Tibial nerve (tissue), 4 donors: ENCODE results near the gene DPP4. TPM values are rescaled to one million over a fixed set of nuclear protein-coding genes. Genes with fewer than 3 reads are reported as not detected.

Experiments used
- DNase-seq, 2 donors: peaks; one replicate each; pipeline ENCODE4 v3.0.0-alpha.2; 2019; ENCODE audit warnings: low spot score in 2 of 2
- H3K27ac ChIP-seq, 4 donors: fragments of 200-600 bp; sonication (generic) in 3 of 4; one replicate each; pipeline ENCODE4 v1.5.1; 2017 to 2019; ENCODE audit warnings: mild to moderate bottlenecking in 1 of 4
- H3K27me3 ChIP-seq, 2 donors: fragments of 200-600 bp; sonication (generic) in 1 of 2; one replicate each; pipeline versions ENCODE4 v1.5.1 to v1.6.0; 2017 to 2019
- H3K36me3 ChIP-seq, 3 donors: fragments of 200-600 bp; sonication (generic); one replicate each; pipeline ENCODE4 v1.5.1; 2018 to 2019
- H3K4me1 ChIP-seq, 4 donors: fragments of 200-600 bp; sonication (generic) in 3 of 4; one replicate each; pipeline ENCODE4 v1.5.1; 2017 to 2019
- H3K4me3 ChIP-seq, 4 donors: fragments of 200-600 bp; sonication (generic) in 3 of 4; one replicate each; pipeline ENCODE4 v1.5.1; 2017 to 2019; ENCODE audit warnings: mild to moderate bottlenecking in 1 of 4, moderate library complexity in 1 of 4
- H3K9me3 ChIP-seq, 4 donors: fragments of 200-600 bp; sonication (generic) in 3 of 4; one replicate each; pipeline ENCODE4 v1.5.1; 2017 to 2019
- EP300 ChIP-seq, 2 donors: sonication (generic); formaldehyde crosslinking; IDR thresholded peaks; one replicate each; pipeline ENCODE4 v1.6.1; 2017; ENCODE audit warnings: antibody characterized with exemption in 2 of 2, mild to moderate bottlenecking in 1 of 2
- POLR2A ChIP-seq, 2 donors: fragments of 450-650 bp; IDR thresholded peaks; one replicate each; pipeline ENCODE4 v1.6.1; 2017; ENCODE audit warnings: antibody characterized with exemption in 2 of 2, mild to moderate bottlenecking in 2 of 2, moderate library complexity in 2 of 2
- WGBS, 2 donors: methylation state at CpG; one replicate each; pipeline ENCODE4 v1.1.5; 2018; 5-methylcytosine and 5-hydroxymethylcytosine counted together
- total RNA-seq, 4 donors: library from RNA; depleted of rRNA; stranded (reverse); fragments of >200 nt; gene quantifications; one replicate each; pipeline ENCODE4 v1.1.0, GENCODE V29; 2016
- TF ChIP-seq, protein P1 (sequence below), 5 experiments: fragments of 200-600 bp in 3 of 5; fragments of 450-650 bp in 2 of 5; sonication (generic) in 3 of 5; IDR thresholded peaks; one replicate each; pipeline ENCODE4 v1.5.1; 2016 to 2019; ENCODE audit warnings: antibody characterized with exemption in 5 of 5, mild to moderate bottlenecking in 3 of 5, moderate library complexity in 2 of 5

Gene DPP4
- total RNA-seq, 4 donors from 2014 or later, result 5.2 to 22.8 (median 17.3) TPM

DNA sequence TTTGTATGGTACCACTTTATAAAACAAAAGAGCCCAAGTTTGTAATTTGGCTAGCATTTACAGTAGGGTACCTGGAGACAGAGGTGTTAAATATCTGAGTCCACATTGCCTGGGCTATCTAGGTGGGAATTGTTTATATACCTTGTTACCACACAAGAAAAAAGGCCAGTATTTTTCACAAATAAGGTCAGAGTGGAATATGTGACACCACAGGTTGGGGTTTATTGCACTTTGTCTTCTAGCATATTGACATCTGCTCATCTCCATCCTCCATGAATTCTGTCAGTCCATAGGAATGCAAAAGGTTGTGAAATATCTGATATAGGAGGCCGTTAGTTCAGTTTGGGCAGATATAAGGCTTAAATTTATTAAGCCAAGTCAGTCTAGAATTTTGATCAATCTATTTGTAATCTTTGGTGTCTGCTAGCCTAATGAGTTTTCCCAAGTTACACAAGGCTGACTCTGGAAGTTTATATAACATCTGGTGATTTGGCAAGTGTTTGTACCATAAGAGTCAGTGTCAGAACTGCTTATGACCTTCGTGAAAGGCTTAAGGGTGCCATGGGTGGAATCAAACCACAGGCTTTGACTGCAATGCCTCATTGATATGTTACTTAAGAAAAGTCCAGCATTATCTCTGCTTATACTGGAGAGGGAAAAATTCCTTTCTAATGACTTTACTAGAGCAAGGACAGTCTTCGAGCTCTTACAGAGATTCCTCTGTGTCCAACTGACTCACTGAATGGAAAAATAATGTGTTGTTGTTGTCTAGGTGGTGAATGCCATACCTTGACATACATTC is 11.3 kb upstream of the DPP4 start:
- Histone ChIP-seq H3K36me3 (no peaks in the 10 kb centered on the region), H3K27me3 (no peaks in the 10 kb centered on the region), H3K4me3 (no peak overlapping the region), H3K27ac (peak overlapping the region in 1 of 4 donors; percentile 8), H3K9me3 (no peaks in the 10 kb centered on the region), H3K4me1 (no peaks in the 10 kb centered on the region)
- DNase-seq, result no peak
- TF ChIP-seq EP300 (IDR thresholded peaks at IDR 0.05) (no peak), POLR2A (IDR thresholded peaks at IDR 0.05) (no peak)
- TF ChIP-seq, protein P1, sequence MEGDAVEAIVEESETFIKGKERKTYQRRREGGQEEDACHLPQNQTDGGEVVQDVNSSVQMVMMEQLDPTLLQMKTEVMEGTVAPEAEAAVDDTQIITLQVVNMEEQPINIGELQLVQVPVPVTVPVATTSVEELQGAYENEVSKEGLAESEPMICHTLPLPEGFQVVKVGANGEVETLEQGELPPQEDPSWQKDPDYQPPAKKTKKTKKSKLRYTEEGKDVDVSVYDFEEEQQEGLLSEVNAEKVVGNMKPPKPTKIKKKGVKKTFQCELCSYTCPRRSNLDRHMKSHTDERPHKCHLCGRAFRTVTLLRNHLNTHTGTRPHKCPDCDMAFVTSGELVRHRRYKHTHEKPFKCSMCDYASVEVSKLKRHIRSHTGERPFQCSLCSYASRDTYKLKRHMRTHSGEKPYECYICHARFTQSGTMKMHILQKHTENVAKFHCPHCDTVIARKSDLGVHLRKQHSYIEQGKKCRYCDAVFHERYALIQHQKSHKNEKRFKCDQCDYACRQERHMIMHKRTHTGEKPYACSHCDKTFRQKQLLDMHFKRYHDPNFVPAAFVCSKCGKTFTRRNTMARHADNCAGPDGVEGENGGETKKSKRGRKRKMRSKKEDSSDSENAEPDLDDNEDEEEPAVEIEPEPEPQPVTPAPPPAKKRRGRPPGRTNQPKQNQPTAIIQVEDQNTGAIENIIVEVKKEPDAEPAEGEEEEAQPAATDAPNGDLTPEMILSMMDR (IDR thresholded peaks at IDR 0.05), result no peak
- WGBS, 2 donors, result 67% methylated on average over 3 of the region's 3 CpGs

DNA sequence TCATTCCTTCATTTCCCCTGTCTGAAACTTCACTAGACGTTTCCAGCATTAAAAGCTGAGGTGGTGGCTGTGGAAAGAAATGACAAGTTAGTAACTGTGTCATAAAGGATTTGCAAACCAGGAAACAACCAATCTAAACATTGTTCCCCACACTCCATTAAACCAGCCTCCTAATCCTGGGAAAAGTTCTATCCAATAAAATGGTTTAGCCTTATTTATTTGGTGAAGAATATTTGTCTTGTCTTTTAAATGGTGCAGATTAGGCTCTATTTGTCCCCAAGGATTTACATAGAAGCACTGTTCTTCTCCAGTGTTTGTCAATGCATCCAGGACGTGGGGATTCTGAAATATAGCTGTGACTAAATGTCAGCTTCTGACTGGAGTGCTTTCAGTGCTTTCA is 10.5 kb upstream of the DPP4 start:
- TF ChIP-seq, protein P1 (IDR thresholded peaks at IDR 0.05), result no peak
- TF ChIP-seq POLR2A (IDR thresholded peaks at IDR 0.05), result no peak
- TF ChIP-seq EP300 (IDR thresholded peaks at IDR 0.05), result no peak
- Histone ChIP-seq H3K36me3 (no peaks in the 10 kb centered on the region), H3K9me3 (peaks cover 0 to 7% (median 0%) of the 10 kb centered on the region in 4 donors), H3K27ac (peak overlapping the region in 1 of 4 donors; percentile 8), H3K27me3 (no peaks in the 10 kb centered on the region), H3K4me3 (no peak overlapping the region), H3K4me1 (no peaks in the 10 kb centered on the region)
- WGBS, 2 donors, result 30 to 36% methylated on average over 2 of the region's 2 CpGs
- no peak for DNase-seq

DNA sequence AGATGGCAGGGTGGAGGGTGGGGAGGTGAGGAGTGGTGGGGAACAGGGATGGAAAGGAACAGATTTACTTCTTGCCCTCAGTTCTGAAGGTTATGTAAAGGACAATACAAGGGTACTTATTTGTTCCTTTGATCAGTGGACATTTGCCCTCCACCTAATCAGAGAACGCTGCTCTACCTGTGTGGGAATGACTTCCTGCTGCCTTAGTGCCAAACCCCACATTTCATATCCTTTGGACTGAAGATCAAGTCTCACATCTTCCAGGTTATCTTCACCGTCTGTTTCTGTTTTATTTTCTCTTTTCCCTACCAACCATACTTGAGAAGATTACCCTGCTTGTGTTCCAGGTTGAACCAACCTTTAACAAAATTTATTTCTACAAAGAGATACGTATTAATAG is 8.7 kb upstream of the DPP4 start:
- no peak overlapping the region for H3K27ac ChIP-seq
- no peak for DNase-seq
- TF ChIP-seq POLR2A (IDR thresholded peaks at IDR 0.05) (no peak), EP300 (IDR thresholded peaks at IDR 0.05) (no peak)
- TF ChIP-seq, protein P1 (IDR thresholded peaks at IDR 0.05), result no peak
- WGBS, 2 donors, result 72 to 80% methylated on average over 3 of the region's 3 CpGs
- no peaks in the 10 kb centered on the region for H3K4me1 ChIP-seq
- H3K9me3 ChIP-seq, result peaks cover 0 to 21% (median 0%) of the 10 kb centered on the region in 4 donors
- no peak overlapping the region for H3K4me3 ChIP-seq
- no peaks in the 10 kb centered on the region for H3K36me3 ChIP-seq
- no peaks in the 10 kb centered on the region for H3K27me3 ChIP-seq

DNA sequence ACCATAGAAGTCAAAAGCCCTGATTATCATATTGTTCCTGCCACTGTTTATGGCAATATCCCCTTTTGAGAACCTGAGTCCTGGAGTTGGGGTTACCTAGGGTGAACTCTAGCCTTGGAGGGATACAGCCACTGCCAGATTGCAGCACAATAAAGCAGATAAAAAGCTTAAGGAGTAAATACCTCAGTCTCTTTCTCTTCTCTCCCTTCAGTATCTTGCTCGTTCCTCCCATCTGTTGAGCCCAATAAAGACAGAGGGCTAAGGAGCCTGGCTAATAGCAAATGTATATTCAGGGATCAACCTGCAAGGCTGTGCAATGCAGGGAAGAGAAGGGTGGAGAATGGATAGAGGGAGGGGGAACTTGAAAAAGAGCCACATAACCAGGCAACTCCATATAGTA is 8.0 kb upstream of the DPP4 start:
- no peaks in the 10 kb centered on the region for H3K36me3 ChIP-seq
- peaks cover 0 to 21% (median 0%) of the 10 kb centered on the region in 4 donors for H3K9me3 ChIP-seq
- 68 to 78% methylated on average over 1 of the region's 1 CpG for WGBS, 2 donors
- no peaks in the 10 kb centered on the region for H3K4me1 ChIP-seq
- no peak overlapping the region for H3K4me3 ChIP-seq
- H3K27ac ChIP-seq, result no peak overlapping the region
- TF ChIP-seq EP300 (IDR thresholded peaks at IDR 0.05) (no peak), POLR2A (IDR thresholded peaks at IDR 0.05) (no peak)
- TF ChIP-seq, protein P1 (IDR thresholded peaks at IDR 0.05), result no peak
- H3K27me3 ChIP-seq, result no peaks in the 10 kb centered on the region
- DNase-seq, result no peak

DNA sequence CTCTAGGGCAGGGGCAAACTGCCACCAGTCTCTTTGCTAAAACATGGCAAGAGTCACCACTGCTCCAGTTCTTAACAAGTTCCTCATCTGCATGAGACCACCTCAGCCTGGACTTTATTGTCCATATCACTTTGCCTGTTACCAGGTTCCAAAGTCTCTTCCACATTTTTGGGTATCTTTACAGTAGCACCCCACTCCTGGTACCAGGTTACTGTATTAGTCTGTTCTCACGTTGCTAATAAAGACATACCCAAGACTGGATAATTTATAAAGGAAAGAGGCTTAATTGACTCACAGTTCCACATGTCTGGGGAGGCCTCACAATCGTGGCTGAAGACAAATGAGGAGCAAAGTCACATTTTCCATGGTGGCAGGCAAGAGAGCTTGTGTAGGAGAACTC is 5.5 kb upstream of the DPP4 start:
- H3K4me1 ChIP-seq, result peaks cover 0 to 3% (median 0%) of the 10 kb centered on the region in 4 donors
- 84 to 92% methylated on average over 2 of the region's 2 CpGs for WGBS, 2 donors
- no peak overlapping the region for H3K27ac ChIP-seq

More for the DNA sequence above, 5.5 kb upstream of the DPP4 start:
- Histone ChIP-seq H3K27me3 (peaks cover 0 to 3% of the 10 kb centered on the region in 2 donors), H3K36me3 (no peaks in the 10 kb centered on the region), H3K9me3 (peaks cover 0 to 21% (median 0%) of the 10 kb centered on the region in 4 donors), H3K4me3 (no peak overlapping the region)
- TF ChIP-seq, protein P1 (IDR thresholded peaks at IDR 0.05), result no peak
- TF ChIP-seq POLR2A (IDR thresholded peaks at IDR 0.05) (no peak), EP300 (IDR thresholded peaks at IDR 0.05) (no peak)
- DNase-seq, result no peak
